ENCODE measurements around the gene KRT28.

DNA sequence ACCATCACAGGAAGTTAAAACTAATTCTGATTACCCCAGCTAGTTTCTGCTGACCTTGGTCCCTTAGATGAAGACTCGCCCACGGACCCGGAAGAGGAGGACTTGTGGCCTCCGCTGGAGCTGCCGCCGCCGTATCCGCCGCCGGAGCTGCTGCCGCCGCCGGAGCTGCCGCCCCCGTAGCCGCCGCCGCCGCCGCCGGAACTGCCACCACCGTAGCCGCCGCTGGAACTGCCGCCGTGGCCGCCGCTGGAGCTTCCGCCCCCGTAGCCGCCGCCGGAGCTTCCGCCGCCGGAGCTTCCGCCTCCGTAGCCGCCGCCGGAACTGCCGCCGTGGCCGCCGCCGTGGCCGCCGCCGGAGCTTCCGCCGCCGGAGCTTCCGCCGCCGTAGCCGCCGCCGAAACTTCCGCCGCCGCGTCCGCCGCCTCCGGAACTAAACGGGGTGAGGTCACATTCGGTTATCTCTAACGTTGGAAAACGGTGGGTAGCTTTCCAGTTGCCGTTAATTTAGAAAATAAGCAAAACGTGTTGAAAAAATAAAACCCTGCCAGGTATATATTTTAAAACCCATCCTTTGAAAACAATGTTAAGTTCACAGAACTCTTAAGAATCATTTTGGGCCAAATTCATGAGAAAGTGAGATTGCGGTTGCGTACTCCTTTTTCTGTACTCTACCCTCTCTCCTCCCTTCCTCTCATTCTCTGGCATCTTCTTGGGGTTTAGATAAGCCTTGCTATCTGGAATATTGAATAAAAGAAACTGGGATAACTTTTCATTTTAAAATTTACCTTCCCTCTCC lies 19.2 kb upstream of the KRT28 start:
- TF ChIP-seq POLR2A (IDR thresholded peaks at IDR 0.05) (peak in 3 of 4 donors; percentile 15 to 81 (median 61)), POLR2AphosphoS5 (IDR thresholded peaks at IDR 0.05) (peak in 1 of 2 donors; percentile 20), CTCF (IDR thresholded peaks at IDR 0.05) (peak in 1 of 6 experiments; percentile 12)
